GM19239 (cell line): ENCODE measurements around the gene B3GLCT.
"Not testable (repeated sequence)": the region's sequence is repeated elsewhere in the genome, so short reads cannot be mapped to it uniquely, and the experiment has no call there.

Experiments used
- DNase-seq: peaks from one replicate; pipeline ENCODE4 v3.0.0; 2011; ENCODE audit warnings: low spot score; ENCODE audit not compliant: insufficient read length
- FAIRE-seq: peaks from 2 replicates; lab custom pipeline; 2011; peaks lifted over from hg19 to GRCh38; lab: Jason Lieb, UNC

The B3GLCT gene

DNA sequence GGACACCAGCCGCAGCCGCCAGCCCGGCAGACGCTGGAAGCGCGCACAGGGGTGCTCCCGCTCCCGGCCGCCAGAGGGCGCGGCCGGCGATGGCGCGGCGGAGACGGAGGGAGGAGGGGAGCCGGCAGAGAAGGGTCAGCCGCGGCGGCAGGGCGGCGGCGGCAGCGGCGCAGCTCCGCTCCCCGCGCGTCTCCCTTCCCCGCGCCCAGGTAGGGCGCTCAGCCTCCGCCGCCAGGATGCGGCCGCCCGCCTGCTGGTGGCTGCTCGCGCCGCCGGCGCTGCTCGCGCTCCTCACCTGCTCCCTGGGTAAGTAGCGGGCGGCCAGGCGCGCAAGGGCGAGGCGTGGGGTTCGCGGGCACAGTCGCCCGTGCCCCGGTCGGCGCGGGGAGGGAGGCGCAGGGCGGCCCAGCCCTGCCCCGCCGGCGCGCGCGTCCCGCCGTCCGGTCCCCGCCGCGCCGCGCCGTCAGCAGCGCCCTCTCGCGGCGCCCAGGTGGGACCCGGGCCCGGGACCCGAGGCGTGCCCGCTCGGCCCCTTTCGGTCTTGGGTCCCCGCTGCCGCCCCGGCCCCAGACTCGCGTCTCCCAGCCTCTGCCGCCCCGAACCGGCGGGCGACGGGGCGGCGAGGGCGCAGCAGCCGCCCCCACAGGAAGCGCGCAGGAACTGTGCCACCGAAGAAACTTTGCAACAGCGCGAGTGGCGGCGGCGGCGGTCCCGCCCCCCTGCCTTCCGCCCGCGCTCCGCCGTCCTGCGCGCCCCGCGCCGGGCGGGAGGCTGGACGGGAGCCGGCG lies at the start of gene B3GLCT:
Gene B3GLCT (plus strand): TSS at position 127 of the 788 bp plus-strand sequence. CDS start 110 bp downstream, at position 237.
- DNase-seq: peak; percentile 94
- peak; percentile 80 for FAIRE-seq

DNA sequence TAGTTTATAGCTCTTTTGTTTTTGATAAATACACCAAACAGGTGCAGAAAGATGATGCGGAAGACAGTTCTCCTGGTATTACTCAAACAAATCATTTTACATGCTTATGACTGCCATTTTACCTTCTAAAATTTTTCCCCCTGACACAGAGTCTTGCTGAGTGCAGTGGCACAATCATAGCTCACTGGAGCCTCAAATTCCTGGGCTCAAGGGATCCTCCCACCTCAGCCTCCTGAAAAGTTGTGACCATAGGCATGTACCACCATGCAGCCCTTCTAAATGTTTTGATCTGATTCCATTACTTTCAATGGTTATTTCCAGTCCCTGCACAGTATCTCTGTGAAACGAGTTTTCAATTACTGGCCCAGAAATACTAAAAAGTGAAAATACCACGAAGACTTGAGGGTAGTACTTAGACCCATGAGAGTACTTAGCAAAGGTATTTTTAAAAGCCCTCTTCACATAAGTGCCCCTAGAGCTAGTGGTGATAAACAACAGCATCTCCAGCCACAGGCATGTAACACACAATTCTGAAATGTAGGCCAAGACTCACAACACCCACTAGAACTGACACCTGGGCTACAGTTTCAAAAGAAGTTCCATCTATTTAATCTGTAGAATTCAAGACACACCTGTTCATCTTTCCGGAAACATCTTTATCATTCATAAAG lies 49.3 kb upstream of the B3GLCT start:
- no peak for DNase-seq
- no peak for FAIRE-seq

DNA sequence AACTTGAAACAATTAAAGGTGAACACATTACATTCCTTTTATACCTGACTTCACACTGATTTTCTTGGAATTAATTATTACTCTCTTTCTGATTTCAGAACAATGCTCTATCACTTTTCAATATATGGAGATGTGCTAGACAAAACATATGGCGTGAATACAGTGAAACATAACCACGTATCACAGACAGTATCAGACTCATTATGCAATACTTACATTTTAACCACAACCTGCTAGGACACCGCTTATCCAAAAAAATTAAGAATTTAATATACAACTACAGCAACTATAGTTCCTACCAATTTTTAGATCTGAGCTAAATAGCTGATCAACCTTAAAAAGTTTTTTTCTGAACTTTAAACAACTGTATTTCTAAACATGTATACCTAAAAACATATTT lies 47.9 kb upstream of the B3GLCT start:
- DNase-seq: no peak

DNA sequence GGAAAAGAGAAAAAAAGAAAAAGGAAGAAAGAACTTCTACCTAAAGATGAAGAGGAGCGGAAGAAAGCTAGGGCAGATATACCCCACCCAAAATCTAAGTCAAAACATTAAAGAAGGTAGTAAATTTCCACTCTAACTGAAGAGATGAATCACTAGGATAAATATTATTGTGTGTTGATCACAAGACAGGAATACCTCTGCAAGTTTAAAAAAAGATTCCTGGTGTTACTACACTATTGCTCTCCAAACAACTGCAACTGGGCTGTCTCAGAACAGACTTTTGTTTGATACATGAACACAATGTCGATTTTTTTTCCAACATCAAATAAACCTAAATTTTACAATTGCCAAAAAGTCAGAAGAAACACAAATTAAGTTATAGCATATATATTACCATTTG lies 44.8 kb upstream of the B3GLCT start:
- DNase-seq (no peak), FAIRE-seq (no peak)

More for the DNA sequence above, 47.9 kb upstream of the B3GLCT start:
- no peak for FAIRE-seq

DNA sequence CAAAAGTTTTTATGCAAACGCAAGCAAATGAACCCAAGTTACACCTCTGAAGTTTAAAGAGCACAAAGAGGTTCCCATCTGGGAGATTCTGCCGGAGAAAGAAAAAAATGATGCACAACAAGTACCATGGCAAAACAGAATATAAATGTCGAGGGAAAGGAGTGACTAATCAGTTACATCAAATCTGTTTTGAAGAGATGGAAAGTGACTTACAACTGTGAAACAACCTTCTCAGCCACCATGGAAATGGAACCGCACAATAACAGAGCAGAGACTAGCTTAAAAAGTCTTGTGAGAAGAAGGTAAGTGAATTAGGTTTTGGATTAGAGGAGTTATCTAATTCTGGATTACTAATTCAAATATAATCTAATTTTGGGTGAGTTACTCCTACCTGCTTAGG lies 40.5 kb upstream of the B3GLCT start:
- FAIRE-seq: no peak

DNA sequence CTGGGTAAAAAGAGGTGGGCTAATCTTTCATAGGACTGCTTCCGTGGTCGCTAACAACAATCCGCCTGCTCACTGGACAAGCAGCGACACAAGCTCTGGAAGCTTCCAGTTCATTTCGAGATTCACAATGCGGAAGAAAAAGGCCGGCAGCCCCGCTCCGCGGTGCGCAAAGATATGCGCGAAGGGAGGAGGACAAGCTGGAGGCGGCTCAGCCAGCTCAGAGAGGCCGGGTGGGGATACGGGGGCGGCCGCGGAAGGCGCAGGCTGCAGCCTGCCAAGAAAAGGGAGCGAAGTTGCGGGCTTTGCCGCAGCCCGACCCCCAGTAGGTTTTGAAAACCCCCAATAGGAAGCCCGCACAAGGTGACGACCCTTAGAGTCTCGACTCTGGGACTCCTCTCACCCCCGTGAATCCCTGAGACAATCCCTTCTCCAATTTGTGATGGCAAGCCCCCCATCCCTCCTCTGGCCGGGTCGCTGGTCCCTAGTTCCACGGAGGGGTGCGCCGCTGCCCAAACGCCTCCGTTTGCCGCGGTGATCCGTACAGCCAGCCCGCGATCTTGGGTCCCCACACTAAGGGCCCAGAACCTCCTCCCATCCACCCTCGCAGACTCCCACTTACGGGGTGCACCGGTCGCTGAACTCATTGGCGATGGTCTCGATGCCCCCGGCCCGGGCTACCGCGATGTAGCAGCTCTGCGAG lies 38.8 kb upstream of the B3GLCT start:
- DNase-seq (peak; percentile 17), FAIRE-seq (peak; percentile 88)

More for the DNA sequence above, 40.5 kb upstream of the B3GLCT start:
- DNase-seq: no peak

DNA sequence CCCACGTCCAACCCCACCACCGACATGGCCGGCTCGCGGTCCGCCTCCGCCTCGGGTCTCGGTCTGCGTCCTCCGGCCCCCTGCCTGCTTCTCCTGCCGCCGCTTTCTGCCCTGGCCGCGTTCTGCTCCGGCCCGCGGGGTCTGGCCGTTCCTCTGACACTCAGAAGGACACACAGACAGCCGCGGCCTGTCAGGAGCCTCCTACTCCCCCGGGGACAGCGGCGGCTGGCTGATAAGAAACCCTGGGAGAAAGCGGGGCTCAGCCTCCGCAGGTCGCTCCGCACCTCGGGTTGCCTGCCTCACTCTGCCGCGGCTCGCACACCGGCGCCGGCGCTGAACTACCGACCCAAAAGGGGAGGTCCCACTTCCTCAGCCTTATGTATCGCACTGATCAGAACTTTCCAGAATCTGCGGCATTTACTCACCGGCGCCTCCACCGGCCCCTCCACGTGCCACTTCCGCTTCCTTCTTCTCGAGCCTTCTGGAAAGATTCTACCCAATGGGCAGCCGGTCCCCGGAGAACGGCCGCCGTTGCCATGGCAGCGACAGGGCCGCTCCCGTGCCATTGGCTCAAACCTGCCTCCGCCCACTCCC lies 38.1 kb upstream of the B3GLCT start, which contains the start of gene HSPH1:
Gene HSPH1 (minus strand): TSS at position 348 of the 594 bp plus-strand sequence. CDS start 322 bp downstream, at position 26.
- FAIRE-seq (no peak), DNase-seq (peak; percentile 74)

DNA sequence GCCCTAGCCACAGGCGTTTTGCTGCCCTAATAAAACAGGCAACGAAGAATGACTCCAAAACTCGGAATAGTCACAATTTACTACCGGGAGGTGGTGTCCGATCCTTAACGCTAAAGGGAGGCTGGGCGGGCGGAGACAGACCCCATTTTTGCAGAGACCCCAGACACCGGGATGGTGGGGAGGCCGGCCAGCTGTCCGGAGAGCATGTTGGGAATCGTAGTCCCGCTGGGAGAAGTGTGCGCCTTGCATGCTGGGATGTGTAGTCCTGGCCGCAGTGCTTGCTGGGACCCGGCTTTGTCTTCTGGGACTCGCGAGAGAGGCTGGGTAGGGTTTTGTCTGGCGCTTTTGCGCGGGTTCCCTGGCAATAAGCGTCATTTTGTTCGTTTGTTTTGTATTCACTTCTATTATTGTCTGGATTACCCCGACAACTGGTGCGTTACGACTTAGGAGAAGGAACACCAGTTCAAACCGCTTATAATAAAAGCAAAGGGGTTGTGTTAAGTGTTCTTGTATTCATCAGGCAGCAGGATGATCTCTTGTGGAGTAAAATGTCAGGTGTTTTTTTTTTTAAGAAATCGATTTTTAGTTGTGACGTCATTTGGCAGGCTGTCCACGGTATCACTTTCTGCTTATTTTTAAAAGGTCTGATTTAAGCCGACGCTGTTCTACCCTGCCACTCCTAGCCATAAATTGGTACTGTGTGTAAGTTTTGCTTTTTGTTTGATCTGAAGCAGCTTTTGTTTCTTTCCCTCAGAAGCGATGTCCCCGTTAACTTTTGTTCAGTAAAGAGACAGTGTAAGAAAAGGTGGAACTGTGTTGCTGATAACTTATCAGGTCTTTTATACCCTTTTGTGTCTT lies 37.4 kb upstream of the B3GLCT start:
- DNase-seq (peak; percentile 67), FAIRE-seq (peak; percentile 87)

DNA sequence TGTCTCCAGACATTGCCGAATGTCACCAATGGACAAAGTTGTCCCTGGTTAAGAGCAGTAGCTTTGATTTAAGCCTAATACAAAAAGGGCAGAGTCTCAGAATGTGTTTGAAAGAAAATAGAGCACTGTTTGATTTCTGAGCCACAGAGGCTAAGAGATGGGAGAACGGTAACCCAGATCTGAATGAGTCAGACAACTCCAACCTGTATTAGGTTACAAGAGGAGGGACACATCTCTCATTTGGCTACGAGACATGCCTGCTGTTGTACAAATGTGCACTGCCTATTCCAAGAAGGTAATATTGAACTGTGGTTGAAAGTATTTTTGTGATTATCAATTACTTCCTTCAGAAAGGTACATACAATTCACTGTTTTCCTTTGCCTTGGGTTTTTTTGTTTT lies 33.2 kb upstream of the B3GLCT start:
- DNase-seq: no peak
- FAIRE-seq: no peak

DNA sequence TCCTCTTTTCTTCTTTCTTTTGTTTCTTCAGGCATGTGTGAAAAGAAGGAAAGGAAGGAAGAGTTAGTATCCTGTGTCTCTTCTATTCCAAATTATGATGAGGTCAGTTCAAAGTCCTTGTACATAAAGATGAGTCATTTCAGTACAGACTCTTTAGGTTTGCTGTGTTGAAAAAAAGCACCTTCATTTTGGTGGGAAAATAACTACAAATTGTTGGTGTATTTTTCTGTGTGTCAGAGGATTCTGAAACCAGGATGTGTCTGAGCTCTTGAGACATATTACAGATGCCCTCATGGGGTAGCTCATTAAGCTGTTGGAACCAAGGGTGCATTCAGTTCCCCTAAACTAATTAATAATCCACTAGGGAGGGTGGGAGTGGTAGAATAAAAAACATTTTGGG lies 32.3 kb upstream of the B3GLCT start:
- DNase-seq (no peak), FAIRE-seq (peak; percentile 87)

DNA sequence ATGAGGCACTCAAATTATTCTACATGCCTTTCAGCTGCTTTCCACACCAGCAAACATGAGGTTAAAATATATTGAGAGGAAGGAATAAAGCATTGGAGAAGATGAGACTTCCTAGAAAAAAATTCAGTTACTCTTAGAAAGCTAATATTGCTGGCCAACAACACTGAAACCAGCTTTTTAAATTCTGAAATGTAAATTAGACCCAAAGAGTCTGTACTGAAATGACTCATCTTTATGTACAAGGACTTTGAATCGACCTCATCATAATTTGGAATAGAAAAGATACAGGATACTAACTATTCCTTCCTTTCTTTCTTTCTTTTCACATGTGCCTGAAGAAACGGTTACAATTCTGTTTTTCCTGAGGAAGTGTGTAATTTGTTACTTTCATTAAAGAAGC lies 31.6 kb upstream of the B3GLCT start:
- DNase-seq: no peak
- peak; percentile 81 for FAIRE-seq

DNA sequence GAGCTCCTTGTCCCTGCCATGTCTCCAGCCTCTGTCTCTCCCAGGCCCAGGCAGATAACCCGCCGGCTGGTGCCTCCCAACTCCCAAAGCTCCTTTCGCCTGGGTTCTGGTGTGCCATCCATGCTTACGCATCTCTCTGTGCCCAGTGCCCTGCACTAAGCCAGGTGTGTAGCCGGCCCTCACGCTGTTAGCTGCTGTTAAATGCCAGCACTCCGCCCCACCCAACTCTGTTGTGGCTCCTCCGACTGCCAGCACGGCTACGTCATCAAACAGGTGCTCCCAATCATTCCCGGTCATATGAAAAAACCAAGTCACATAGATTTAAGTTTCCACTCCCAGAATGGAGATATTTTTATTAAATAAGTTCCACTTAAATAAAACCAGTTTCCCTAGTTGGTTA lies 31.0 kb upstream of the B3GLCT start:
- FAIRE-seq: no peak
- DNase-seq: no peak

DNA sequence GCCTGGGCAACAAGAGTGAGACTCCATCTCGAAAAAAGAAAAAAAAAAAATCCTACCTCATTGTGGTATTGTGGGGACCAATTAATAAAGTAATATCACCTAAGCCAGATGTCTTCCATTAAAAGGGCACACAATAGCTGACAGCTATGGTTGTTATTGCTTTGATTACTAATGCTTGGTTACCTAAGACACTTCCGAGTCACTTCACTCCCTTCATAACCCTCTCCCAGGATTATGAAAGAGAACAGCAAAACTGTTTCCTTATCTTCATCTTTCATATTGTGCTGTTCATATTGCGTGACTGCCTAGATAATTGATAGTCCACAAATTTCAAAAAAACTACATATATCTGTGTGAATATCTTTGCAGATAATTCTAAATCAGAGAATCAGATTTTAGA lies 27.8 kb upstream of the B3GLCT start:
- DNase-seq (no peak), FAIRE-seq (no peak)

DNA sequence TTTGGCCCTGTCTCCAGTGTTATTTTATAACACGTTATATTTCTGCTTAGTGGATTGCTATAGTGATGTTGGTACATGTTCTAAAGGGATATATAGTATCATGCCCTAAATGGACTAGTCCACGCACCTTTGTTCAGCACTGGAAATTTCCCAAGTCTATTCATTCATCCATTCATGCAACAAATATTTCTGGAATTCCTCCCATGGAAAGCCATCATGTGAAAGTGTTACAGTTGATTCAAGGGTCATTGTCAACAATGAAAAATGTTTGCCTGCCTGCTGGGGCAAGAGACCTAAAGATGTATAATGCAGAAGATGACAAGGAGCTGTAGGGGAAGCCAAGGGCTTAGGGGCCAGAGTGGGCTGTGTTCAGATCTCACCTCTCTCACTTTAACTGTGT lies 27.2 kb upstream of the B3GLCT start:
- no peak for DNase-seq
- no peak for FAIRE-seq

DNA sequence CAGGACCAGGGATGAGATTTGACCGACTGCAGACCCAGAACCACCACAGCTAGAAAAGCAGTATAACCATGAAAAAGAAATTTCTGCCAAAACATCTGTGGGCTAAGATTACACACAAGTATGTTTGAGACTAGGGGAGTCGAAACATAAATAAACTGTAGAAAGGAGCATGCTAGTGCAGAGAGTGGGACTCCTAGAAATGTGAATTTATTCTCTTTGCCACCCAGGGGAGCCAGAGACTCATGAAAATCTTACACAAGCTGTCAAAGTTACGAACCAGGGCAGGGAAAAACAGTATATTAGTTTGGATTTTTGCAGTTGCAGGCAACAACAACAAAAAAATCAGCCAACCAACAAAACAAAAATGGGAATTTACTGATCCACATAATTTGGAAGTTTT lies 25.8 kb upstream of the B3GLCT start:
- DNase-seq (no peak), FAIRE-seq (no peak)

DNA sequence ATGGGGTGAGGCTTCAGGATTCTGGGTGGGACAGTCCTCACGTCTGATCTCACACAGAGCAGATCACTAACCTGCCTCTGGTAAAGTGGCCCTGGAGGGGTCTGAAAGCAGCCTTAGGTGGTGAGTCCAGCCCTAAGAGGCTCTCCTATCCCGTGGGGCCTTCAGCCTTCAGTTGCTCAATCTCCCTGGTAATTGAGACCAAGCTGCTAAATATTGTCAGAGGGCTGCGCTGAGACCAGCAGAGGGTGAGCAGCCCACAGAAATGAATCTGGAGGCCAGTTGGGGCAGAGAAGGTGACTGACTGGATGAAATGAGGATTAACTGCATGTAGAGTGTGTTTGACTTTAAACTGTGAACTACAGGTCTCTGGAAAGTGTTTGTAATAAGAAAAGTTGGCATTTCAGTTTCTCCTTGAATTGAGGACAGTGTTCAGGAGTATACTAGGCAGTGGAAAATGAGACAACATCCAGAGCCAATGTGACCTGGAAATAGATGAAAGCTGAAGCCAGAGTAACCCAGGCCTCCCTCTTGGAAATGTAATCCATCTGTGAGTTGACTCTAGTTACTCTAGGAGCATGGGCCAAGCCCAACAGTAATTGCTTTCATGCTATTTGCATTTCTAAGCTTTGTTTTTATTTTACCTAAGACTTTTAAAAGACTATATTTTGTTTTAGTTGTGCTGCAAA lies 23.8 kb upstream of the B3GLCT start:
- FAIRE-seq (no peak), DNase-seq (no peak)

DNA sequence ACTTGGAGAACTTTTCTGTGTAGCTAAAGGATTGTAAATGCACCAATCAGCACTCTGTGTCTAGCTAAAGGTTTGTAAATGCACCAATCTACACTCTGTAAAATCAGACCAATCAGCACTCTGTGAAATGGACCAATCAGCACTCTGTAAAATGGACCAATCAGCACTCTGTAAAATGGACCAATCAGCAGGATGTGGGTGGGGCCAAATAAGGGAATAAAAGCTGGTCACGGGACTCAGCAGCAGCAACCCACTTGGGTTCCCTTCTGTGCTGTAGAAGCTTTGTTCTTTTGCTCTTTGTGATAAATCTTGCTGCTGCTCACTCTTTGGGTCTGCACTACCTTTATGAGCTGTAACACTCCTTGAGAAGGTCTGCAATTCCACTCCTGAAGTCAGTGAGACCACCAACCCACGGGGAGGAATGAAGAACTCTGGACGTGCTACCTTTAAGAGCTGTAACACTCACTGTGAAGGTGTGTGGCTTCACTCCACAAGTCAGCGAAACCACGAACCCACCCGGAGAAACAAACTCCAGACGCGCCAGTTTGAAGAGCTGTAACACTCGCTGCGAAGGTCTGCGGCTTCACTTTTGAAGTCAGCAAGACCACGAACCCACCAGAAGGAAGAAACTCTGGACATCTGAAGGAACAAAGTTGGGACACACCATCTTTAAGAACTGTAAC lies 21.8 kb upstream of the B3GLCT start:
- not testable (repeated sequence) for FAIRE-seq, DNase-seq

DNA sequence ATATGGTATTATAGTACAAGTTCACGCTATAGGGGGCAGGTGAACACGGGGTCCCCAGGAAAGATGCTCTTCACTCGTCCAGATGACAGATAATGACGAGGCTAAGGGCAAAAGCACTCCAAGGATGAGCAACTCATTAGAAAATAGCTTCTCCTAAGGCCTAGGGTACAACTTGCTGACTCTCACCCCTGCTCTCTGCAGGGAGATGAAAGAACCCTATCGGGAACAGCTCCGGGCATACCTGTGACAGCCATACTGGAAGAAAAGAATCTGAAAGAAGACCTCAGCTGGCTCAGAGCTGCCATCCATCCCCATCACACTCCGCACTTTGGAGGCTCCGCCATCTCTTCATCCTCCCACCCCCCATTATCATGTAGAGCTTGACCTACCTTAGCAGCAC lies 20.5 kb upstream of the B3GLCT start:
- FAIRE-seq (no peak), DNase-seq (no peak)

DNA sequence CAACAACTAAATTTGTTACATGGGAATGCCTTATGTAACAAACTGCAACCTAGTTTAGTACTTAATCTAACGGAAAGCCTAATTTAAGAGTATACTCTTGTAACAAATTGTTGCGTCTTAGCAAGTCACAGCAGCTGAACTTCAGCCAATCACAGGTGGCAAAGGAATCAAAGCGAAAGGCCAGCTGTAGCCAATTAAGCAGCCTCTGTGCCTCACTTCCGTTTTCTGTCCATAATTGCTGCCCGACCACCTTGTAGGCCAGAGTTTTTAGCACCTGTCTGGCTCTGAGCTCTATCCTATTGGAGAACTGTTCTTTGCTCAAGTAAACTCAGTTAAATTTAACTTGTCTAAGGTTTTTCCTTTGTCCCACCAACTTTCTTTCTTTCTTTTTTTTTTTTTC lies 20.0 kb upstream of the B3GLCT start:
- FAIRE-seq: no peak
- DNase-seq: no peak
